ENCODE results near the gene VASN. TPM values are rescaled to one million over a fixed set of nuclear protein-coding genes. Genes with fewer than 3 reads are reported as not detected.
A peak's percentile ranks its signal among the peaks of the same experiment; 100 is the strongest.

VASN gene
- total RNA-seq, 2 donors from 2014 or later: 10.4 to 12.1 TPM

DNA sequence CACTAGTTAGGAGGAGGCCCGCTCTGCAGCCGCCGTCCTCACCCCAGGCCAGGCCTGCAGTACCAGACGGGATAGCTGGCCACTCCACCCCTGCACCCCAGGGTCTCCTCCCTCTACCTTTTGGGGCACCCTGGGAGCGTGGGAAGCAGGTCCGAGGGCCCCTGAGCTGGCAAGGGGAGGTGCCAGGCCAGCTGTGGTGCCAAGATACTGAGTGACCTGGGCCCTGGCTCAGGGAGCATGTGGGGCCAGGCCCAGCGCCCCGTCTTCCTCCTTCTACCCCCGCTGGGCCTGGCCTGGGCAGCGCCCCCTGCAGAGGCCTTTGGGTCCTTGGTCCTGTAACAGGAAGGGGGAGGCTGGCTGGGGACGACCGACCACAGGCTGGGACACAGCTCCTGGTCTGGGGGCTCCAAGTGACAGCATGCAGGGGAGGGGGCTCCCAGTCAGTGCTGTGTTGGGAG lies 33.5 kb upstream of the VASN start:
- Mint-ChIP-seq H3K27ac (no peak overlapping the region), H3K27me3 (ENCODE audit: insufficient read depth) (no peaks in the 10 kb centered on the region), H3K4me3 (no peak overlapping the region), H3K9me3 (no peaks in the 10 kb centered on the region), H3K36me3 (ENCODE audit: low read depth) (peaks cover 10% of the 10 kb centered on the region), H3K4me1 (peaks cover 4% of the 10 kb centered on the region)
- Histone ChIP-seq H3K4me1 (ENCODE audit: control insufficient read depth, insufficient read depth, low read length) (no peaks in the 10 kb centered on the region), H3K27me3 (ENCODE audit: control insufficient read depth, insufficient read depth, low read length, poor library complexity, severe bottlenecking) (no peaks in the 10 kb centered on the region), H3K9me3 (ENCODE audit: control insufficient read depth, low read length) (no peaks in the 10 kb centered on the region), H3K36me3 (ENCODE audit: control insufficient read depth, insufficient read depth, low read length) (peaks cover 19% of the 10 kb centered on the region), H3K4me3 (ENCODE audit: low read length) (no peak overlapping the region), H3K9ac (ENCODE audit: extremely low read depth, low read length, poor library complexity, severe bottlenecking) (no peak overlapping the region), H3K27ac (ENCODE audit: low read depth, low read length) (peak overlapping the region; percentile 24)
- TF ChIP-seq, protein P1, sequence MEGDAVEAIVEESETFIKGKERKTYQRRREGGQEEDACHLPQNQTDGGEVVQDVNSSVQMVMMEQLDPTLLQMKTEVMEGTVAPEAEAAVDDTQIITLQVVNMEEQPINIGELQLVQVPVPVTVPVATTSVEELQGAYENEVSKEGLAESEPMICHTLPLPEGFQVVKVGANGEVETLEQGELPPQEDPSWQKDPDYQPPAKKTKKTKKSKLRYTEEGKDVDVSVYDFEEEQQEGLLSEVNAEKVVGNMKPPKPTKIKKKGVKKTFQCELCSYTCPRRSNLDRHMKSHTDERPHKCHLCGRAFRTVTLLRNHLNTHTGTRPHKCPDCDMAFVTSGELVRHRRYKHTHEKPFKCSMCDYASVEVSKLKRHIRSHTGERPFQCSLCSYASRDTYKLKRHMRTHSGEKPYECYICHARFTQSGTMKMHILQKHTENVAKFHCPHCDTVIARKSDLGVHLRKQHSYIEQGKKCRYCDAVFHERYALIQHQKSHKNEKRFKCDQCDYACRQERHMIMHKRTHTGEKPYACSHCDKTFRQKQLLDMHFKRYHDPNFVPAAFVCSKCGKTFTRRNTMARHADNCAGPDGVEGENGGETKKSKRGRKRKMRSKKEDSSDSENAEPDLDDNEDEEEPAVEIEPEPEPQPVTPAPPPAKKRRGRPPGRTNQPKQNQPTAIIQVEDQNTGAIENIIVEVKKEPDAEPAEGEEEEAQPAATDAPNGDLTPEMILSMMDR (conservative IDR thresholded peaks at IDR 0.05): no peak
- no peak for DNase-seq
- 96 to 100% methylated on average over 1 to 12 of the region's 12 CpGs for WGBS, 2 experiments (ENCODE audit: insufficient coverage in 1 of 2, insufficient read length in 1 of 2)

DNA sequence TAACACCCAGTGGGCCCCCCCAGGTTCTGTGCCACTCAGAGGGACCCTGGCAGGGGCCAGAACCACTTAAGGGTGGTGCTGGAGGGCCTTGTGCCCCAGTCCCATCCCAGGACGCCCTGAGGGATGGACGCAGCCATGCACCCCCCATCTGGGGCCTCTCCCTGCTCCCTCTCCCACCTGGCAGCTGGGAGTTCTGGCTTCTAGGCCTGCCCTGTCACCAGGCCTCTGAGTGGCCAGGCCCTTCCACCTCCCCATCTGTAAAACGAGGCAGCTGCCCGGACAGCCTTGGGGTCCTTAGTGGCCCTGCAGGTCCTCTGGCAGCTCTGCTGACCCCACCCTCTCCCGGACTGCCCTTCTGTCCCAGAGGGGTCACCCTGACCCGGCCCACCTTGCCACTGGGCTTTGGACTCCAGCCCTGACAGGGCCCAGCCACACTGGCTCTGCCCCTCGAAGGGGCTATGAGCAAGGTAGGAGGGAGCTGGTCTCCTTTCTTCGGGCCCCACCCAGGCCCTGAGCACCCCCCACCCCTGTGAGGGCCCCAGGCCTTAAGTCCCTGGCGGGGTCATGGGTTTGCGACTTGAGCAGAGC lies 32.8 kb upstream of the VASN start:
- Mint-ChIP-seq H3K4me1 (peaks cover 4% of the 10 kb centered on the region), H3K9me3 (peaks cover 2% of the 10 kb centered on the region), H3K27me3 (ENCODE audit: insufficient read depth) (no peaks in the 10 kb centered on the region), H3K27ac (no peak overlapping the region), H3K36me3 (ENCODE audit: low read depth) (peaks cover 14% of the 10 kb centered on the region), H3K4me3 (no peak overlapping the region)
- TF ChIP-seq, protein P1 (conservative IDR thresholded peaks at IDR 0.05): no peak
- 92 to 93% methylated on average over 7 to 10 of the region's 10 CpGs for WGBS, 2 experiments (ENCODE audit: insufficient coverage in 1 of 2, insufficient read length in 1 of 2)
- Histone ChIP-seq H3K27me3 (ENCODE audit: control insufficient read depth, insufficient read depth, low read length, poor library complexity, severe bottlenecking) (no peaks in the 10 kb centered on the region), H3K36me3 (ENCODE audit: control insufficient read depth, insufficient read depth, low read length) (peaks cover 21% of the 10 kb centered on the region), H3K4me3 (ENCODE audit: low read length) (no peak overlapping the region), H3K27ac (ENCODE audit: low read depth, low read length) (peak overlapping the region; percentile 24), H3K4me1 (ENCODE audit: control insufficient read depth, insufficient read depth, low read length) (no peaks in the 10 kb centered on the region), H3K9ac (ENCODE audit: extremely low read depth, low read length, poor library complexity, severe bottlenecking) (no peak overlapping the region), H3K9me3 (ENCODE audit: control insufficient read depth, low read length) (no peaks in the 10 kb centered on the region)
- no peak for DNase-seq

DNA sequence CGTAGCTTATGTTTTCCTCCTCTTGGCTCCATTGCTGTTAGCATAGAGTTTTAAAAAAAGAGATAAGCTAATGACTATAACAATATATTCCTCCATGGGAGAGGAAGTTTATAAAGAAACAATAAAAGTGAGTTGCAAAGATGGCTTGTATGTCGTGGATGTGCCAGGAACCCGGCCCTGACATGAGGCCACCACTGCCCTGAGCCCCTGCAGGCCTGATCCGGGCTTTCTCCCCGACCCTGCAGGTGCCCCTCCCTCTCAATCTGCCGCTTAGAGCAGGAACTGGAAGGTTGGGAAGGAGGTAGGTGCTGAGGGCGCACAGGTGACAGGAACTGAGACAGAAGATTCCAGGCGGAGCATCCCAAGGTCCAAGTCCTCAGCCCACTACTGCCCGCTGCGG lies 32.2 kb upstream of the VASN start:
- Histone ChIP-seq H3K9ac (ENCODE audit: extremely low read depth, low read length, poor library complexity, severe bottlenecking) (no peak overlapping the region), H3K27ac (ENCODE audit: low read depth, low read length) (peak overlapping the region; percentile 38), H3K27me3 (ENCODE audit: control insufficient read depth, insufficient read depth, low read length, poor library complexity, severe bottlenecking) (no peaks in the 10 kb centered on the region), H3K9me3 (ENCODE audit: control insufficient read depth, low read length) (no peaks in the 10 kb centered on the region), H3K36me3 (ENCODE audit: control insufficient read depth, insufficient read depth, low read length) (peaks cover 23% of the 10 kb centered on the region), H3K4me3 (ENCODE audit: low read length) (no peak overlapping the region), H3K4me1 (ENCODE audit: control insufficient read depth, insufficient read depth, low read length) (no peaks in the 10 kb centered on the region)
- Mint-ChIP-seq H3K36me3 (ENCODE audit: low read depth) (peaks cover 17% of the 10 kb centered on the region), H3K4me1 (peaks cover 4% of the 10 kb centered on the region), H3K4me3 (no peak overlapping the region), H3K27me3 (ENCODE audit: insufficient read depth) (no peaks in the 10 kb centered on the region), H3K9me3 (peaks cover 4% of the 10 kb centered on the region), H3K27ac (no peak overlapping the region)
- TF ChIP-seq, protein P1 (conservative IDR thresholded peaks at IDR 0.05): no peak
- WGBS, 2 experiments (ENCODE audit: insufficient coverage in 1 of 2, insufficient read length in 1 of 2): 86 to 88% methylated on average over 4 to 10 of the region's 10 CpGs
- no peak for DNase-seq
